ENCODE measurements around the gene PEX6.
"Not testable (repeated sequence)": the region's sequence is repeated elsewhere in the genome, so short reads cannot be mapped to it uniquely, and the experiment has no call there.

Gene PEX6

DNA sequence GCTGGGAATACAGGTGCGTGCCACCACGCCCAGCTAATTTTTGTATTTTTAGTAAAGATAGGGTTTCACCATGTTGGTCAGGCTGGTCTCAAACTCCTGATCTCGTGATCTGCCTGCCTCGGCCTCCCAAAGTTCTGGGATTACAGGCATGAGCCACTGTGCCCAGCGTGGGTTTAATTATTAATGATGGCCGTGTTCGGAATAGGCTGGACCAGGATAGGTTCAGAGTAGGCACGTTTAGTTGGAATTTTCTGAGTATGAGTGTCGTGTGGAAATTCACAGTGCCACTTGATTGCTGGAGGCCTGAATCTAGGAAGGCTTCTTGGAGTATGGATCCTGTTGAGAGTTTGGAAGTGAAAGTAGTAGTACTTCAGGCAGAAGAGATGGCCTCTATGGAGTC is 19.2 kb upstream of the PEX6 start:
- DNase-seq = not testable (repeated sequence)

GRCh38 chr6:42996513-42996912 is 17.5 kb upstream of the PEX6 start:
- DNase-seq = no peak

GRCh38 chr6:42993445-42993844 is 14.5 kb upstream of the PEX6 start:
- DNase-seq = no peak

GRCh38 chr6:42989923-42990322 is 10.9 kb upstream of the PEX6 start:
- DNase-seq = no peak

- no peak for DNase-seq
These were observed 9.6 kb upstream of the PEX6 start for GRCh38 chr6:42988486-42989020.

DNA sequence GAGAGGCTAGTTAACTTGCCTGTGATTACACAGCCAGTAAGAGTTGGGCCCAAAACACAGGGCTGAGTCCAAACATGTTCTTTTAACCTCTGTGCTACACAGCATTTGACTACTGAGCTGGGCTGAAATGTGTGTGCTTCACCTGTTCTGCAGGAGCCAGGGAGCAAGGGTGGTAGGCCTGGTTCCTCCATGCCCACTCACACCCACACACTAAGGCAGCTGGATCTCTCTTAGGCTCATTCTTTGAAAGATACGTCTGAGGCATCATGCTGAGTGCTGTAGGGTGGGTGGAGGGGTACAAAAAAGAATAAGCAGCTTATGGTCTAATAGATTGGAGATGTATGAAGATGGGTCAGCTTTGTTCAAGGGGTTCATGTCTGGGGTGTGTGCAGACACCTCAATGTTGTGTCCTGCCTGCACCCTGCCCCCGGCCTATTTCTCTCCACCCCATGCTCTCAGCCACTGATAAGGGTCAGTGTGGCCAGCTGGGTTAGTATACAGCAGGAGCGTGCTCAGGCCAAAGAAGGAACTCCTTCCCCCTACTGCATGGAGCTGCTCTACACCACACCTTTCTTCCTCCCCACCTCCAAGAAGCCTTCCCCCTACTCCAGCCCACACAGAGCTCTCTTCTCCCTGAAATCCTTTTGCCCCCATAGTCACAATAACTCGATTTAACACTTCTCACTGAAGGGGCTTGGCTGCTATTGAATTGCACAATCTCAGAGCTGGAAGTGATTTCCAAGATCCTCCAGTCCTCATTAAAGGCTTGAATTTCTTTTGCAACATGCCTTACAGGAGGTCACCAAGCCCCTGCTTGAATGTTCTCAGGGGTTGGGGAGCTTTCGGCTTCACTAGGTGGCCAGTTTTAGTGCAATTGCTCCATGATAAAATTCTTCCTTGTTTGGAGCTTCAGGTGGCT is 8.8 kb upstream of the PEX6 start:
- no peak for DNase-seq

- DNase-seq = peak; percentile 25
These were observed 6.0 kb upstream of the PEX6 start for GRCh38 chr6:42984924-42985475.

DNA sequence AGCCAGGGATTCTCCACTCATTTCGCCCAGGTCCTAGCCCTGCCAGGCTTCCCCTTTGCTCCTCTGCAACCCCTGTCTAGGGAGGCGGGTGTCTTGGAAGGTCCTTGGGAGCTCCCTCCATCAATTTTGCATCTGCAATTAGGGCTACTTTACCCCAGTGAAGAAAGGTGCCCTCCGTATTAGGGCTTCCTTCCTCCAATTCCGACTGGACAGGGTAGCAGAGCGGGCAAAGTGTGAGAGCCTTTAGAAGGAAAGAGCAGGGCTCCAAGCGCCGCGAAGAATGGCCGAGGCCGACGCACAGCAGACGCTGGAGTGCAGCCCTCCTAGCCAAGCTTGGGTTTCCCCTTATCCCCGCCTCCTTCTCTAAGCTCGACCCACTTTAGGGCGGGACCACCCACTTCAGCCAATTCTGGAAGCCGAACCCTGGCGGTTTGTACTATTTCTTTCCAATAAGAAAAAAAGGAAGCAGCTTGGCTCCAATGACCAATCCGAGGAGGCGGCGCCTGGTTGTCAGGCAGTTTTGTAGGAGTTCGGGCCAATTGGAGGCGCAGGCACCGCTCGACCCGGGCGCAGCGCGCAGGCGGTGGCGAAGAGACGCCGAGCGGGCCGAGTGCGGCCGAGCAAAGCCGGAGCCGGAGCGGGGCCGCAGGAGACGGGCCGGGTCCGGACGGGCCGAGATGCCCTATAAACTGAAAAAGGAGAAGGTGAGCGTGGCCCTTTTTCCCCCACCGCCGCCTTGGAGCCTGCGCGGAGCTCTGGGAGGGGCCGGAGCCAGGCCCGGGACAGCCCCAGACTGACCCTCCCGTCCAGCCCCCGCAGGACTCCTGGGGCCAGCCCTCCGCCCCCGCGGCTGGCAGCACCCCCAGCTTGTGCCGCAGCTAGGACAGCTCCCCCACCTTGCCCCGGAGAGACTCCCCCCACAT is 5.3 kb upstream of the PEX6 start, which contains the start of gene PPP2R5D:
Gene PPP2R5D, plus strand, starts transcription at position 570 of the 923 bp plus-strand sequence. Its CDS starts 108 bp downstream, at position 678.
- DNase-seq = peak; percentile 91

- no peak for DNase-seq
These were observed 2.9 kb upstream of the PEX6 start for GRCh38 chr6:42981836-42982235.

GRCh38 chr6:42979523-42980177 is 669 bp upstream of the PEX6 start:
- no peak for DNase-seq

- DNase-seq = no peak
These were observed 518 bp downstream of the PEX6 start for GRCh38 chr6:42978487-42978838.

DNA sequence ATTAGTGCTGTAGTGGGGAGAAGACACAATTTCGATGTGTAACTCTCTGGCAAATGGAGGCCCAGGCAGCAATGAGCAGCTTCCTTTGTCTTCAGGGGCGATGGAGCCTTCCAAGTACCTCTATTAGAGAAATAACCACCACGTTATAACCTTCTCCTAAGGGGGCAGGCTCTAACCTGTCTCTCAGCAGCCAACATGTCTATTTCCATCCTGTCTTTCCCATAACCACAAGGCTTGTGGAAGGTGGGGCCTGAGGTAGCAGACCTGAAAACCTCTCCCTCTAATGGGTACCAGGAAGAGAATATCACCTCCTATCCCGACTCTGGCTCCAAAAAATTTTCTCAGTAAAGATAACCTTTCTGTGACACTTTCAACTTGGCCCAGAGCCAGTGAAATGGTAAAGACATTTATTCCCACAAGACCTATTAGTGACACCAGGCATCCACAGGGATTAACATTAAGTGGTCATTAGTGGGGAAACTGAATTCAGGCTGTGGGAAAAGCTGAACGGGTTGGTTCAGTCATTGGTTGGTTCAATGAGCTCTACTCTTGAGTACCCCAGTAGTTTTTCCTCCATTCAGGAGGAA is 4.0 kb downstream of the PEX6 start:
- no peak for DNase-seq

DNA sequence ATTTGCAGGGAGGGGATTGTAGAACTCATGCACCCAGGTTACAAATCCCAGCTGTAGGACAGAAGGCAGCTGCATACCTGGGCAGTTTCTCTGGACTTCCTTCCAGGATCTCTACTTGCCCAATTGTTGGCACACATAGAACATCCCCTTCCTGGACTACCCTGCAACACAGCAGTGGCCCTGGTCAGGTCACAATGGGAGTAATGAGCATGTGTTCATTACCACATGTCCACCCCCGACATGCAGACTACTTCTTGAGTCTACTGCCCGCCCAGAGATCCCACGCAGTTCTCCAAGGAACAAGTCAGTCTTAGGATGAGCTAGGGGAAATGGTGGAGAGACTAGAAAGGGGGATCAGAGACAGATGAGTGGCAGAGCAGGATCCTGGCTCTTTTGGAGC is 5.1 kb downstream of the PEX6 start:
- no peak for DNase-seq

- DNase-seq = no peak
These were observed 7.1 kb downstream of the PEX6 start for GRCh38 chr6:42971746-42972327.

DNA sequence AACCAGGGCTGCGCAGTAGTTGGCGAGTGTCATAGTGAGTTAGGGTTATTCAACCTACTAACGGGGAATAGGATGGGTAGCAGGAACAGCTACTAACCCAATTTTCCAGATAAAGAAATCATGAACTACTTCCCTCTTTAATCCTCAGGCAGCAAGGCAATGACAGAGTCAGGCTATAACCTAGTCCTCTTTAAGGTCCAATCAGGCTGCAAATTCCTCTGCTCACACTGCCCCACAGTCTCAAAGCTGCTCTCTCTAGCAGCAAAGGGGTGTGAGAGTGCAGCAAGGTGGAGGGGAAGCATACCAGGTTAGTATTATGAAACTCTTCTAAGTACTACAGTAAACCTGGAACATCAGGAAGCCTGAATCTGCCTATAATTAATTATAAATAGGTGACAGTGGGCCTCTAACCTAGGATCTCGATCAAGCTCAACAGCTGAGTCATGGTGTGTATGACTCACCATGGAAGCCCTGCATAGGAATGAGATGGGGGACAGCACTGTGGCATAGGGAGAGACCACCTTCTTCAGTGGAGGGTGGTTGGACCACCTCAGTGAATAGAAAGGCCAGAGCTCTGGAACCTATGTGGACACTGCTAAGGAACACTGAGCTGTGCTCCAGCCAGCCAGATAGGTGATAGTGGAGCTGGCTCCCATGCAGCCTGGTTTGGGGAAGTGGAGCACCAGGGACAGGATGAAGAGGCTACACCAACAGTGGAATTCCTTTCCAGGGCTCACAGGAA is 7.9 kb downstream of the PEX6 start:
- no peak for DNase-seq

DNA sequence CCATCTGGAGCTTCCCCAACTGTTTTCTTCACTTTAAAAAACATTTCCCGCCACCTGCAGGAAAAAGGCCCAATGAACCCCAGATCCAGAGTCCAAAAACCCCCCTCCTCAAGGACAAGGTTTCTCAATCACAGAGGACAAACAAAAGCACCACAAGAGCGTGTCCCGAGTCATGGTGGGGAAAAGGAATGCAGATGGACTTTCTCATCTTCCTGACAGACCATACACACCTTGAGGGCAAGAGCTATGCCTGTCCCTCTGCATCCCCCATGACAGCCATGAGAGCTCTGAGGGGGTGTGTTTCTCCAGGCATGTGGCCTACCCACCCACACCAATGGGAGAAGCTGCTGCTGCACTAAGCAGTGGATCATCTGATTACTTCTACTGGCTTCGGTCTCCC is 9.0 kb downstream of the PEX6 start:
- DNase-seq = no peak

GRCh38 chr6:42969431-42969830 is 9.6 kb downstream of the PEX6 start:
- no peak for DNase-seq

- no peak for DNase-seq
These were observed 10.2 kb downstream of the PEX6 start for GRCh38 chr6:42968783-42969182.

GRCh38 chr6:42968126-42968701 is 10.8 kb downstream of the PEX6 start:
- no peak for DNase-seq

- DNase-seq = no peak
These were observed 11.8 kb downstream of the PEX6 start for GRCh38 chr6:42967228-42967627.

Data from right kidney (tissue), 1 donor.